GM18870 (cell line): Measurements from ENCODE around the gene RUBCN.
"Not testable (repeated sequence)": the region's sequence is repeated elsewhere in the genome, so short reads cannot be mapped to it uniquely, and the experiment has no call there.

Experiments used
- ATAC-seq: cut with Tn5 transposase; IDR thresholded peaks from one replicate; pipeline ENCODE4 v1.9.1; 2021; ENCODE audit warnings: moderate library complexity; ENCODE audit not compliant: unreplicated experiment

RUBCN gene

GRCh38 chr3:197687570-197687969, 49.1 kb downstream of the RUBCN start:
- ATAC-seq = no peak

- ATAC-seq = no peak
Measured at GRCh38 chr3:197686899-197687298, 49.8 kb downstream of the RUBCN start.

GRCh38 chr3:197685546-197685945, 51.2 kb downstream of the RUBCN start:
- no peak for ATAC-seq

GRCh38 chr3:197683191-197683590, 53.5 kb downstream of the RUBCN start:
- ATAC-seq = no peak

- ATAC-seq = no peak
Measured at GRCh38 chr3:197682713-197683112, 54.0 kb downstream of the RUBCN start.

GRCh38 chr3:197680955-197681521, 55.7 kb downstream of the RUBCN start:
- no peak for ATAC-seq

GRCh38 chr3:197675951-197676350, 60.8 kb downstream of the RUBCN start:
- ATAC-seq = no peak

GRCh38 chr3:197675563-197675860, 61.2 kb downstream of the RUBCN start:
- no peak for ATAC-seq

GRCh38 chr3:197674741-197675562, 61.8 kb downstream of the RUBCN start:
- ATAC-seq = no peak

- ATAC-seq = no peak
Measured at GRCh38 chr3:197673170-197673569, 63.5 kb downstream of the RUBCN start.

- no peak for ATAC-seq
Measured at GRCh38 chr3:197670361-197670760, 66.3 kb downstream of the RUBCN start.

GRCh38 chr3:197667968-197668367, 68.7 kb downstream of the RUBCN start:
- no peak for ATAC-seq

GRCh38 chr3:197667293-197667692, 69.4 kb downstream of the RUBCN start:
- not testable (repeated sequence) for ATAC-seq

GRCh38 chr3:197666221-197666842, 70.4 kb downstream of the RUBCN start:
- ATAC-seq = not testable (repeated sequence)

GRCh38 chr3:197665549-197665948, 71.2 kb downstream of the RUBCN start:
- not testable (repeated sequence) for ATAC-seq

- ATAC-seq = peak; percentile 51
Measured at GRCh38 chr3:197665142-197665491, 71.6 kb downstream of the RUBCN start.

- ATAC-seq = peak; percentile 47
Measured at GRCh38 chr3:197664414-197665141, 72.1 kb downstream of the RUBCN start.

GRCh38 chr3:197663367-197664140, 73.2 kb downstream of the RUBCN start:
- not testable (repeated sequence) for ATAC-seq

GRCh38 chr3:197662352-197662751, 74.4 kb downstream of the RUBCN start:
- not testable (repeated sequence) for ATAC-seq

- not testable (repeated sequence) for ATAC-seq
Measured at GRCh38 chr3:197661874-197662273, 74.8 kb downstream of the RUBCN start.
